Common myeloid progenitor, CD34-positive (primary cell): ENCODE measurements around the gene THOC7.

Source experiments
- CTCF ChIA-PET: fragments of 350-600 bp; sonication (Branson Sonifier 250); formaldehyde crosslinking; loops from one replicate; lab custom pipeline; 2021; ENCODE audit warnings: antibody characterized with exemption; lab: Charles Lee
- POLR2A ChIA-PET: fragments of 350-600 bp; sonication (Branson Sonifier 250); formaldehyde crosslinking; loops from one replicate; lab custom pipeline; 2021; ENCODE audit warnings: antibody characterized with exemption; lab: Charles Lee
- DNase-seq, 3 donors: peaks; one replicate each; pipeline versions ENCODE4 v3.0.0 to v3.0.0-alpha.2; 2013
- H3K27ac ChIP-seq, 2 experiments: 1 replicate in 1 of 2; 2 replicates in 1 of 2; pipeline ENCODE4 v1.7.0; 2013; ENCODE audit warnings: inconsistent platforms in 2 of 2, low read length in 2 of 2, mild to moderate bottlenecking in 2 of 2, low read depth in 1 of 2, moderate library complexity in 1 of 2; ENCODE audit not compliant: severe bottlenecking in 2 of 2, insufficient read depth in 1 of 2, poor library complexity in 1 of 2
- H3K27me3 ChIP-seq, 5 experiments: replicated peaks in 2 of 5; 1 replicate in 3 of 5; 2 replicates in 2 of 5; pipeline versions ENCODE4 v1.6.1 to v1.7.0; 2013; ENCODE audit warnings: low read length in 4 of 5, mild to moderate bottlenecking in 2 of 5, moderate library complexity in 2 of 5, inconsistent platforms in 1 of 5; ENCODE audit not compliant: insufficient read depth in 5 of 5, control insufficient read depth in 4 of 5
- H3K36me3 ChIP-seq, 4 experiments: 1 replicate in 2 of 4; 2 replicates in 2 of 4; pipeline versions ENCODE4 v1.6.1 to v1.7.0; 2013; ENCODE audit warnings: low read length in 3 of 4, control low read depth in 1 of 4, mild to moderate bottlenecking in 1 of 4; ENCODE audit not compliant: control insufficient read depth in 4 of 4, insufficient read depth in 4 of 4
- H3K4me1 ChIP-seq, 4 experiments: 1 replicate in 3 of 4; 2 replicates in 1 of 4; pipeline versions ENCODE4 v1.6.1 to v1.7.1; 2013; ENCODE audit warnings: low read length in 3 of 4, mild to moderate bottlenecking in 3 of 4, control low read depth in 1 of 4, inconsistent platforms in 1 of 4, moderate library complexity in 1 of 4; ENCODE audit not compliant: control insufficient read depth in 4 of 4, insufficient read depth in 4 of 4; ENCODE audit errors: control extremely low read depth in 1 of 4
- H3K4me3 ChIP-seq, 7 experiments: 1 replicate in 4 of 7; 2 replicates in 3 of 7; pipeline versions ENCODE4 v1.5.1 to v1.7.0; 2013; ENCODE audit warnings: mild to moderate bottlenecking in 7 of 7, low read length in 6 of 7, moderate library complexity in 6 of 7, inconsistent platforms in 2 of 7, low read depth in 2 of 7, control low read depth in 1 of 7; ENCODE audit not compliant: insufficient read depth in 4 of 7, control insufficient read depth in 1 of 7; ENCODE audit errors: extremely low read depth in 1 of 7
- H3K9me3 ChIP-seq, 5 experiments: 1 replicate in 4 of 5; 2 replicates in 1 of 5; pipeline versions ENCODE4 v1.6.1 to v1.7.1; 2013; ENCODE audit warnings: low read length in 4 of 5, mild to moderate bottlenecking in 2 of 5, inconsistent platforms in 1 of 5, low read depth in 1 of 5, moderate library complexity in 1 of 5; ENCODE audit not compliant: control insufficient read depth in 4 of 5, insufficient read depth in 2 of 5; ENCODE audit errors: control extremely low read depth in 1 of 5
- WGBS: methylation state at CpG from one replicate; pipeline ENCODE4 v1.1.5; 2013; ENCODE audit not compliant: insufficient coverage; 5-methylcytosine and 5-hydroxymethylcytosine counted together

The THOC7 gene

GRCh38 chr3:63910001-63910400 lies 46.4 kb upstream of the THOC7 start:
- no peak for DNase-seq
- no peaks in the 10 kb centered on the region for H3K27me3 ChIP-seq
- H3K27ac ChIP-seq: no peak overlapping the region
- no peaks in the 10 kb centered on the region for H3K9me3 ChIP-seq
- H3K4me1 ChIP-seq: peaks cover 11 to 29% (median 21%) of the 10 kb centered on the region in 4 experiments
- no peak overlapping the region for H3K4me3 ChIP-seq
- H3K36me3 ChIP-seq: peaks cover 0 to 13% (median 3%) of the 10 kb centered on the region in 4 experiments
- WGBS: no CpG with 5 or more reads among the region's 4 CpGs
- CTCF ChIA-PET: interaction anchor here (0.8 to 1.5 kb wide), 4 partner anchors 10 to 34 kb away, joined by 3 to 5 read pairs (median 4); no protein-coding TSS in a partner anchor
- POLR2A ChIA-PET: no interaction called here

GRCh38 chr3:63909431-63909830 lies 45.8 kb upstream of the THOC7 start:
- POLR2A ChIA-PET: no interaction called here
- H3K27ac ChIP-seq: no peak overlapping the region
- peaks cover 11 to 29% (median 21%) of the 10 kb centered on the region in 4 experiments for H3K4me1 ChIP-seq
- no peak for DNase-seq
- 100% methylated on average over 1 of the region's 2 CpGs for WGBS
- no peak overlapping the region for H3K4me3 ChIP-seq
- CTCF ChIA-PET: interaction anchor here (1.0 to 1.5 kb wide), 3 partner anchors 9 to 34 kb away, joined by 4 to 5 read pairs (median 4); no protein-coding TSS in a partner anchor
- H3K36me3 ChIP-seq: peaks cover 0 to 15% (median 3%) of the 10 kb centered on the region in 4 experiments
- no peaks in the 10 kb centered on the region for H3K9me3 ChIP-seq
- no peaks in the 10 kb centered on the region for H3K27me3 ChIP-seq

- Histone ChIP-seq H3K9me3 (no peaks in the 10 kb centered on the region), H3K4me3 (no peak overlapping the region), H3K27ac (no peak overlapping the region), H3K4me1 (peaks cover 11 to 25% (median 18%) of the 10 kb centered on the region in 4 experiments), H3K36me3 (peaks cover 0 to 10% (median 1%) of the 10 kb centered on the region in 4 experiments), H3K27me3 (no peaks in the 10 kb centered on the region)
- CTCF ChIA-PET: interaction anchor here (1.5 kb wide), 1 partner anchor 8 kb away, joined by 4 read pairs; no protein-coding TSS in a partner anchor
- no CpG with 5 or more reads among the region's 1 CpG for WGBS
- DNase-seq: no peak
- POLR2A ChIA-PET: no interaction called here
Observed at GRCh38 chr3:63908776-63909175, 45.2 kb upstream of the THOC7 start.

- Histone ChIP-seq H3K27me3 (no peaks in the 10 kb centered on the region), H3K36me3 (peaks cover 0 to 12% (median 1%) of the 10 kb centered on the region in 4 experiments), H3K4me3 (no peak overlapping the region), H3K9me3 (no peaks in the 10 kb centered on the region), H3K27ac (no peak overlapping the region), H3K4me1 (peaks cover 8 to 20% (median 13%) of the 10 kb centered on the region in 4 experiments)
- ChIA-PET POLR2A (no interaction called here), CTCF (interaction anchor here (1.0 kb wide), 1 partner anchor 51 kb away, joined by 3 read pairs; no protein-coding TSS in a partner anchor)
- no peak for DNase-seq
- 100% methylated on average over 1 of the region's 2 CpGs for WGBS
Observed at GRCh38 chr3:63908081-63908736, 44.6 kb upstream of the THOC7 start.

- CTCF ChIA-PET: interaction anchor here (0.6 to 1.0 kb wide), 2 partner anchors 16 to 561 kb away, joined by 3 read pairs; no protein-coding TSS in a partner anchor
- Histone ChIP-seq H3K36me3 (peaks cover 0 to 13% (median 3%) of the 10 kb centered on the region in 4 experiments), H3K9me3 (no peaks in the 10 kb centered on the region), H3K4me3 (no peak overlapping the region), H3K4me1 (peaks cover 3 to 8% (median 4%) of the 10 kb centered on the region in 4 experiments), H3K27me3 (no peaks in the 10 kb centered on the region), H3K27ac (no peak overlapping the region)
- no CpG with 5 or more reads among the region's 4 CpGs for WGBS
- DNase-seq: no peak
- POLR2A ChIA-PET: no interaction called here
Observed at GRCh38 chr3:63905731-63906620, 42.4 kb upstream of the THOC7 start.

- ChIA-PET POLR2A (no interaction called here), CTCF (interaction anchor here (1.2 kb wide), 1 partner anchor 9 kb away, joined by 4 read pairs; no protein-coding TSS in a partner anchor)
- Histone ChIP-seq H3K27me3 (no peaks in the 10 kb centered on the region), H3K4me1 (peaks cover 0 to 9% (median 1%) of the 10 kb centered on the region in 4 experiments), H3K4me3 (no peak overlapping the region), H3K9me3 (no peaks in the 10 kb centered on the region), H3K36me3 (peaks cover 3 to 34% (median 15%) of the 10 kb centered on the region in 4 experiments), H3K27ac (no peak overlapping the region)
- peak in 2 of 3 donors; percentile 36 to 39 for DNase-seq
- 34% methylated on average over 2 of the region's 2 CpGs for WGBS
Observed at GRCh38 chr3:63900459-63900858, 36.9 kb upstream of the THOC7 start.
